ENCODE measurements around the gene TUT1.

The TUT1 gene

GRCh38 chr11:62599069-62599696, 7.9 kb upstream of the TUT1 start:
- Histone ChIP-seq H3K4me3 (ENCODE audit: low read depth in 1 of 2, low read length in 2 of 2) (peak overlapping the region; percentile 69; a peak in 3 of 4 replicates), H3K9ac (ENCODE audit: low read depth, low read length) (peak overlapping the region; percentile 97), H3K79me2 (ENCODE audit: insufficient read depth, low read length) (peaks cover 54% of the 10 kb centered on the region), H3K4me1 (ENCODE audit: insufficient read depth, low read length) (peaks cover 59% of the 10 kb centered on the region), H3K36me3 (ENCODE audit: insufficient read depth, low read length) (peaks cover 72% of the 10 kb centered on the region), H3K27me3 (ENCODE audit: insufficient read depth, low read length, poor library complexity) (no peaks in the 10 kb centered on the region), H4K20me1 (ENCODE audit: insufficient read depth, low read length) (peaks cover 38% of the 10 kb centered on the region), H3K4me2 (ENCODE audit: insufficient read depth, low read length) (peak overlapping the region; percentile 96), H3K27ac (ENCODE audit: low read length) (peak overlapping the region; percentile 92), H3K9me3 (ENCODE audit: insufficient read depth, low read length, severe bottlenecking) (no peaks in the 10 kb centered on the region), H2AFZ (ENCODE audit: low read depth, low read length) (no peak overlapping the region)
- peak; percentile 77 for ATAC-seq (ENCODE audit: insufficient read depth, low read depth)
- DNase-seq = peak; percentile 99
- TF ChIP-seq EZH2 (IDR thresholded peaks at IDR 0.05; ENCODE audit: borderline replicate concordance, low read depth, low read length, severe bottlenecking) (no peak), CTCF (IDR thresholded peaks at IDR 0.05; ENCODE audit: borderline replicate concordance, extremely low read depth, low read length, poor library complexity, severe bottlenecking) (no peak)

DNA sequence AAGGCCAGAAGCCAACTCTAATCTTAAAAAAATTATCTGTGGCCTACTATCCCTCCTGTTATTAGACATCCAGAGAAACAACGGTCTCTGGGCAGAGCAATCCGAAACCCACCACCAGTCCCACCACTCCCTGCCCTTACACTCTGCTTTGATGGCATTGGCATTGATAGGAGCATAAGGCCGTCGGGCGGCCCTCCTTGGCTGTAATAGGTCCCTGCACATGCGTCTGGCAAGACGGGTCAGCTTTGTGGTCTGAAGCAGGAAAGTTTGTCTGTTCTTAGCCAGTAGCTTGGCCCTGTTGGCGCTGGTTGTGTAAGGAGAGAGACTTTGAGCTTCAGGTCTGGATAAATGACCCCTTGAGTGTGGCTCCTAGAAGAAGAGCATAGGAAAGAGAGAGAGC, 3.8 kb upstream of the TUT1 start:
- Histone ChIP-seq H2AFZ (ENCODE audit: low read depth, low read length) (no peak overlapping the region), H3K4me3 (ENCODE audit: low read depth in 1 of 2, low read length in 2 of 2) (no peak overlapping the region), H3K27ac (ENCODE audit: low read length) (no peak overlapping the region), H3K9ac (ENCODE audit: low read depth, low read length) (no peak overlapping the region), H3K9me3 (ENCODE audit: insufficient read depth, low read length, severe bottlenecking) (no peaks in the 10 kb centered on the region), H3K36me3 (ENCODE audit: insufficient read depth, low read length) (peaks cover 70% of the 10 kb centered on the region), H4K20me1 (ENCODE audit: insufficient read depth, low read length) (peaks cover 38% of the 10 kb centered on the region), H3K4me2 (ENCODE audit: insufficient read depth, low read length) (no peak overlapping the region), H3K79me2 (ENCODE audit: insufficient read depth, low read length) (peaks cover 55% of the 10 kb centered on the region), H3K27me3 (ENCODE audit: insufficient read depth, low read length, poor library complexity) (no peaks in the 10 kb centered on the region), H3K4me1 (ENCODE audit: insufficient read depth, low read length) (peaks cover 77% of the 10 kb centered on the region)
- ATAC-seq (ENCODE audit: insufficient read depth, low read depth) (no peak), DNase-seq (no peak)
- TF ChIP-seq EZH2 (IDR thresholded peaks at IDR 0.05; ENCODE audit: borderline replicate concordance, low read depth, low read length, severe bottlenecking) (no peak), CTCF (IDR thresholded peaks at IDR 0.05; ENCODE audit: borderline replicate concordance, extremely low read depth, low read length, poor library complexity, severe bottlenecking) (no peak)

DNA sequence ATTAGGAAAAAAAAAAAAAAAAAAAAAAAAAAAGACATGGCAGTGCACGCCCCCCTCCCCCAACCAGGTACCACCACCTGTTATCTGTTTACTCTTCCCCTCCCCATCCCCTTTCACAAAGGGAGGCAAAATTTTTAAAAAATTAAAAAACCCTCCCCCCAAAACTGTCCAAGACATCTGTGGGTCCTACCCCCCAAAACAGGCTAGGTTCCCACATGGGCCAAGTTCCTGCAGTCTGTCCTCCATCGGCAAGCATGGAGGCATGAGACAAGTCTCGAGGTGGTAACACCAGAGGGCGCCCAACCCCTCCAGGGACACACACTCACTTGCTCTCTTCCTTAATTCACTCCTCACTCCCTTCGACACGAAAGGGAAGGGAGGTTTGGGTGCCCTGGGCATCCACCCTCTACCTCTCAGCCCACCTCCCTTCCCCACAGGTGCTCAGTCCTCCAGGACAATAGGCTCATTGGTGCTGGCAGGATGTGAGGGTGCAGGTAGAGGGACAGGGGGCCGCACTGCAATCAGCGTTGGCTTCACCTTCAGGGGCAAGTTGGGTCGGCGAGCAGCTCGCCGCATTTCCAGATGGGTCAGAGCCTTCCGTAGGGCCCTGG, 2.2 kb upstream of the TUT1 start:
- peak; percentile 82 for DNase-seq
- Histone ChIP-seq H4K20me1 (ENCODE audit: insufficient read depth, low read length) (peaks cover 28% of the 10 kb centered on the region), H3K4me1 (ENCODE audit: insufficient read depth, low read length) (peaks cover 69% of the 10 kb centered on the region)

More for the DNA sequence above, 2.2 kb upstream of the TUT1 start:
- H3K9ac ChIP-seq (ENCODE audit: low read depth, low read length) = peak overlapping the region; percentile 66
- no peak overlapping the region for H3K4me3 ChIP-seq (ENCODE audit: low read depth in 1 of 2, low read length in 2 of 2)
- peak overlapping the region; percentile 25; the same call in 1 of the 2 replicates for H3K27ac ChIP-seq (ENCODE audit: low read length)
- H3K79me2 ChIP-seq (ENCODE audit: insufficient read depth, low read length) = peaks cover 52% of the 10 kb centered on the region
- peak; percentile 31 for ATAC-seq (ENCODE audit: insufficient read depth, low read depth)
- peaks cover 63% of the 10 kb centered on the region for H3K36me3 ChIP-seq (ENCODE audit: insufficient read depth, low read length)
- H2AFZ ChIP-seq (ENCODE audit: low read depth, low read length) = no peak overlapping the region
- H3K9me3 ChIP-seq (ENCODE audit: insufficient read depth, low read length, severe bottlenecking) = no peaks in the 10 kb centered on the region
- H3K27me3 ChIP-seq (ENCODE audit: insufficient read depth, low read length, poor library complexity) = no peaks in the 10 kb centered on the region
- TF ChIP-seq CTCF (IDR thresholded peaks at IDR 0.05; ENCODE audit: borderline replicate concordance, extremely low read depth, low read length, poor library complexity, severe bottlenecking) = peak; percentile 90
- TF ChIP-seq EZH2 (IDR thresholded peaks at IDR 0.05; ENCODE audit: borderline replicate concordance, low read depth, low read length, severe bottlenecking) = no peak
- H3K4me2 ChIP-seq (ENCODE audit: insufficient read depth, low read length) = peak overlapping the region; percentile 95

Measured in DND-41 (cell line).